HG03103 (cell line): ENCODE measurements around the gene DMXL2.
"Not testable (repeated sequence)": the region's sequence is repeated elsewhere in the genome, so short reads cannot be mapped to it uniquely, and the experiment has no call there.

Source experiments
- ATAC-seq: cut with Tn5 transposase; IDR thresholded peaks from one replicate; pipeline ENCODE4 v1.9.1; 2021; ENCODE audit warnings: low read depth; ENCODE audit not compliant: unreplicated experiment

The DMXL2 gene

DNA sequence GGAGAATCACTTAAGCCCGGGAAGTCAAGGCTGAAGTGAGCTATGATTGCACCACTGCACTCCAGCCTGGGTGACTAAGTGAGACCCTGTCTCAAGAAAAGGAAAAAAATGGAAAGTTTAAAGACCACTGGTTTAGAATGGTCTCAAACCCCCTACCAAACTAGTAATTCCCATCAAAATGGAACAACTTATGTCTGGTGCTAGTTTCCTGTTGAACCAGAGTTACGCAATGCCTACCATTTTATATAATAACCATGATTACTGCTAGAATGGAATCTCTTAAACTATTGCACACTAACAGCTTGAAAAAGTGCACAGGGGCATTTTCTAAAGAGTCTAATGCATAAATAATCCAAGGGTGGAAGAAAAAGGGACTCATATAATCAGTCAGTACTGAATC lies 43.6 kb downstream of the DMXL2 start:
- ATAC-seq: no peak

DNA sequence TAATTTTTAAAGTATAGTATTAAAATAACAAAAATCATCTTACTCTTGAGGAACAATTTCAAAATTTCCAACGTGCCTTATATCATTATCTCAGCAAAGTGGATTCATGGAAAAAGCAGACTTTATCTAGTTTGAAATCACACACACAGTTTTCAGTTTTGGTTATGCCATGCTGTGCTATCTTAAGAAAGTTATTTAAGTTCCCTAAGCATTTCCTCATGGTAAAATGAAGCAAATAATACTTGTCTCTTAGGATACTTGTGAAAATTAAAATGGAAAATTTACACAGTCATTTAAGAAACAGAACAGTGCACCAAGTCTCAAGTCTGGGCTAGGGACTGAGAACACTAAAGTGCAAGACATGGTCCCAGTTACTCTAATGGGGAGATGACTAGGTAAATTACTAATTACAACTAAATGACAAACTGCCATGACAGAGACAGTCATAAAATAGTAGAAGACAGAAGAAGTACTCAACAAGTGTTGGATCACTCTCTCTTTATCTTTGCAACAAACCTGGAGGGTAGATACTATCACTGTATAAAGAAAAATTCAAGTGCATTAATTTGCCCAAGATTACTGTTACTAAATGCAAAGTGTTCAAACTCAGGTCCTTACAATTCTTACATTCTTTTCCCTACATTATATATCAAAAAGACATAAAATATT lies 44.8 kb downstream of the DMXL2 start:
- ATAC-seq: no peak

DNA sequence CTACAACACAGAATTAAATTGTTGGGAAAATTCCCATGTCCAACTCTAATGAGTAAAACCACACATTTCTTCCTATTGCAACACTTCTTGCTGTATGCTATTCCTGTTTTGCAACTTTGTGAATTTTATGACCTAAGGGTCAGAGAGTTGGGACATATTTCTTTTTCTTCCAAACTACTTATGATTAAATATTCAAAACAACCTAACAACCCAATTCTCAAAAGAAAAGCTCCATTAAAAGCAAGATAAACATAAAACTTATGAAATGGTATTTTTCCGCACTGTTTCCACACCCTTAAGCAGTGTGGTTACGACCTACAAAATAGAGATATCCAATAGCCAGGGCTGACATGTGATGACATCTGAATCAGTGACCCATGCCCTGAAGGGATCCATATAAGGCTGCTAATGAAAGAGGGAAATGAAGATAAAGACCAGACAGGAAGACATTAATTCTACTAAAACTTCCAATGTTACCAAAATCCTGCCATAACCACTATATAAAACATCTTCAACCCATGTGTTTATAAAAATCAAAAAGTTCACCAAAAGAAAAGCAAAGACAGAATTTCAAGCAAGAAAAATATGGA lies 45.6 kb downstream of the DMXL2 start:
- no peak for ATAC-seq

DNA sequence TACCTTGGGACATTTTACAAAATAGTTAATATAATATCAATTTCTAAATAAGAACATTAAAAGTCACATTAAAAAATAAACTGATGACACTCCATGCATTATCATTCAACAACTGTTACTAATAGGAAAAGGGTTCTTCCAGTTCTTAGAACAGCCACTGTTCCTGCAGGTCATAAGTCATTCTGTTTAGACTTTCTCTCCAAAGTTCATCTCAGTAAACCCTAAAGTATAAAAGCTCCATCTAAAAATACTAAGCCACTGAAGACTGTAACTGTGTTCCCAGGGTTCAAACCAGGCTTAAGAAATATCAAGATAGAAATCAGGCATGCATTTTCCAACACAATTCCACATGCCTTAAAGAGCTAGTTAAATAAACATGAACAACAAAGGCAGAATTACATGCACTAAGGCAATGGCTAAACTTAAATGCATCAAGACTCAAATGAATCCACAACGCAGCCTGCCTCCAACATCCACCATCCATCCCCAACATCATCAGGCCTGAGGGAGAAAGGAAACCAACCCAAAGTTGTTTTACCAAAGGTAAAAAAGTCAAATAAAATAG lies 46.2 kb downstream of the DMXL2 start:
- ATAC-seq: no peak

DNA sequence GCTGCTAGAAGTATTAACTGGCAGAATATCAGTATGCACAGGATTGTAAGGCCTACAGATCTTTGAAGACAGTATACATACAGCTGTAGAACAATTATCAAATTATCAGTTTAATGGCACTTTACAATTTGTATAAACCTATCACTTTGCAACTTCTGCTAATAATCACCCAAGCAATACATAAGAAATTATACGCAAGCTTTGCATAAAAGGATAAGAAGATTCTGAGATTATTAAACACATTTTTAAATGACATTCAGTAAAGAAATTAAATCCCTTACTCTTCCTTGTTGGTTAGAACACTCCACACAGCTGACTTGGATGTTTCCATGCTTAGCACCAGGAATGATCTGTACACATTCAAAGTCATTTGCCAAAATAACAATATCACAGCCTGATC lies 46.8 kb downstream of the DMXL2 start:
- no peak for ATAC-seq

DNA sequence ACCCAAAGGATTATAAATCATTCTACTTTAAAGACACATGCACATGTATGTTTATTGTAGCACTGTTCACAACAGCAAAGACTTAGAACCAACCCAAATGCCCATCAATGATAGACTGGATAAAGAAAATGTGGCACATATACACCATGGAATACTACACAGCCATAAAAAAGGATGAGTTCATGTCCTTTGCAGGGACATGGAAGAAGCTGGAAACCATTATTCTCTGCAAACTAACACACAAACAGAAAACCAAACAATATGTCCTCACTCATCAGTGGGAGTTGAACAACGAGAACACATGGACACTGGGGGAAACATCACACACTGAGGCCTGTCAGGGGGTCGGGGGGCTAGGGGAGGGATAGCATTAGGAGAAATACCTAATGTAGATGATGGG lies 49.2 kb downstream of the DMXL2 start:
- ATAC-seq: not testable (repeated sequence)

DNA sequence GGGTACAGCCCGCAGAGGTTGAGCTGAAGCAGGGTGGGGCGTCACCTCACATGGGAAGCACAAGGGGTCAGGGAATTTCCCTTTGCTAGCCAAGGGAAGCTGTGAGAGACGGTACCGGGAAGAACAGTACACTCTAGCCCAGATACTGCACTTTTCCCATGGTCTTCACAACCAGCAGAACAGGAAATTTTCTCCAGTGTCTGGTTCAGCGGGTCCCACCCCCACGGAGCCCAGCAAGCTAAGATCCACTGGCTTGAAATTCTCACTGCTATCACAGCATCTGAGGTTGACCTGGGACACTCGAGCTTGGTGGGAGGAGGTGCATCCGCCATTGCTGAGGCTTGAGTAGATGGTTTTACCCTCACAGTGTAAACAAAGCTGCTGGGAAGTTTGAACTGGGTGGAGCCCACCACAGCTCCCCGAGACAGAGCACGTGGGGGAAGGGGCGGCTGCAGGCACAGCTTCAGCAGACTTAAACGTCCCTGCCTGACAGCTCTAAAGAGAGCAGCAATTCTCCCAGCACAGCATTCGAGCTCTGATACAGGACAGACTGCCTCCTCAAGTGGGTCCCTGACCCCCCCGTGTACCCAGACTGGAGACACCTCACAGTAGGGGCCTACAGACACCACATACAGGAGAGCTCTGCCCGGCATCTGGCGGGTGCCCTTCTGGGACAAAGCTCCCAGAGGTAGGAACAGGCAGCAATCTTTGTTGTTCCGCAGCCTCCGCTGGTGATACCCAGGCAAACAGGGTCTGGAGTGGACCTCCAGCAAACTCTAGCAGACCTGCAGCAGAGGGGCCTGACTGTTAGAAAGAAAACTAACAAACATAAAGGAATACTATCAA lies 53.4 kb downstream of the DMXL2 start:
- not testable (repeated sequence) for ATAC-seq

DNA sequence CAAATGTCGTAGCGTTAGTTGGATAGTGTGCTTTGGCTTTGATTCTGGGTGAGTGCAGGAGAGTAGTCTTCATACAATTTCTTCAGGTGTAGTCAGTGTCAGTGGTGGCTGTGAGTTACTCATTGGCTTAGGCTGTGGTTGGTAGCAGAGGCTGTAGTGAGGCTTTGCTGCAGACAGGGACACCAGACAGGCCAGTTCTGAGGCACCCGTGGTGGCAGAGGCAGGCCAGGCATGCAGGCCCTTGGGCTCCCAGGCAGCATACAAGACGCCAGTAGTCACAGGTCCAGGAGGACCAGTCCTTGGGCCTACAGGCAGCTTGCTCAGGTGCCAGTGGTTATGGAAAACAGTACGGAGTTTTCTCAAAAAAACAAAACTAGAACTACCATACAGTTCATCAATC lies 61.3 kb downstream of the DMXL2 start:
- no peak for ATAC-seq

DNA sequence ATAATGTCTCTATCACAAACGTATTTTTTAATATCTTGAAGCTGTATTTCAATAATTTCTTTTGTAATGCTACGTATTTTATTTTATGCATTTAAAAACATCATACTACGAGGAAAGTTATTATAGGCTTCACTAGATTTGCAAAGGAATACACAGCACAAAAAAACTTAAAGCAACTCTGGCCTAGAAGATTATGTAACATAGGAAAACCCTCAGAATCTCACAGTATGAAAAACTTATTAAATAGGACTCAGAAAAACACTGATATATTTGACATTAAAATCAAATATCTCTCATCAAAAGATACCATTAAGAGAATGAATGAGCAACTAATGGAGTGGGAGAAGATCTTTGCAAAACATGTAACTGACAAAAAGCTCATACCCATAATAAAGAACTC lies 63.7 kb downstream of the DMXL2 start:
- ATAC-seq: no peak

DNA sequence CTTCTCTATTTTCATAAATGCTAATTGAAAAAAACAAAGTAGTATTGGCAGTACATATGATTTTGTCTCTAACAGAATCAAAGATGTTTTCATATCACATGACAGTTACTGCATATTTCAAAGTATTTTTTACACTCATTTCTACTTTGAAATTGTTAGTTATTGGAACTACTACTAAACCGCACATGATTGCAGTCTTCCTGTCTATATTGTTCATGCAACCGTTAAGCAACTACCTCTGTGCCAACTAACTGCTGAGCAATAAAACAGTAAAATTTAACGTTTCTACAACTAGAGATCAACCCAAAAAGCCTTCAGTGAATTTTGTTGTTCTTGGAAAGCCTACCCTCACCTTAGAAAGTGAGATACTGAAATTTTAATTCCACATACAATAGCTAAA lies 64.2 kb downstream of the DMXL2 start:
- no peak for ATAC-seq

DNA sequence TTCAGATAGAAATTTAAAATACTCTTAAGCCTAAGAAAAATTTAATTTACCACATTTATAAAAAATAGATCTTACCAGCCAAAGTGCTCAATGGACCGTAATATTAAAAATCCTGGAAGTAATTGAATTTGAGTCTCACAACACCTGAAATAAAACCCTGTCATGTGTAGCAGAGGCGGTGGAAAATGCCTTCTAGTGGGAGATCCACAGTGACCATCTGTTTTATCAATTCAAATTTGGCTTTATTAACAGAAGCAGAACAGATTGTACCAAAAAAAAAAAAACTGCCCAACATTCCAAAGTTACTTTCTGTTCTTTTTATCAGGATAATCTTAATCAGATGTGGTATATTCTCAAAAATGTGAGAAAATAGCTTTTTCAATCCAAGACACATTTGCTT lies 71.7 kb downstream of the DMXL2 start:
- no peak for ATAC-seq

DNA sequence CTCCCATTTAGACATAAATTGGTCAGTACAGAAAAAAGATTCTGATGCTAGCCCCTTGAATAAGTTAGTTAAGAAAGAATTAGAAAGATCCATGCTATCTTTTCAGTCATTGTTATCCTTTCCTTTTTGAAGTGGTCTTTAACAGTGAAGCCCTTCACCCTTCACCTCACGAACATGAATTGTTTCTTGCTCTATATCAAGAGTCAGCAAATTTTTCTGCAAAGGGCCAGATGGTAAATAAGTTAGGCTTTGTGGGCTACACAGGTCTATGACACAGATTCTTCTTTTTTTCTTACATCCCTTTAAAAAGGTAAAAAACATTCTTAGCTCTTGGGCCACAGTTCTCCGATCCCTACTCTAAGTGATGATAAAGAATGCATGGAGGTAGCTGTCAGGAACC lies 74.9 kb downstream of the DMXL2 start:
- no peak for ATAC-seq

DNA sequence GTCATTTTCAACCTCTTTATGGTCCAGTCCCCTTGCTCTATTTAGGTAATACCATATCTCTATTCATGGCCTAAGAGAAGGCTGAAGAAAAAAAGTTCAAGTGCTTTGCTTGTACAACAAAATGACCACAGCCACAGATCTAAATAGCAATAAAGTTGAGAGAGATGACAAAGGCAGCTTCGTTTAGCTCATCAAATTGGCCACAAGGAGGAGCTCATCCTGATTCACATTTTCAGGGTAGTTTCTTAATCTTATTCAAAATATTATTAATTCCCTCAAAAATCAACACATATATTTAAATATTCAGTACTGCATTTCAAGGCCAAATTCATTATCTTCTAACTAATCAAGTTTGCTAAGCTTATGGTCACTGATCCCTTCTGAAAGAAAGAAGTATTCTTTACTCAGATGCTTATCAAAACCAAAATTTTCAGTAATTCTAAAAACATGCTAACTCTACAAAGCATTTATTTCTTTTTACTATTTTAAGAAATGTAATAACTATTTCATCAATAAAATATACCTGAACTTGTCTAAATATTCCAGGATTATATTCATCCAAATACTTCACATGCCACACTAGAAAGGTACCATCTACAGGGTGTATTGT lies 85.5 kb downstream of the DMXL2 start:
- no peak for ATAC-seq

DNA sequence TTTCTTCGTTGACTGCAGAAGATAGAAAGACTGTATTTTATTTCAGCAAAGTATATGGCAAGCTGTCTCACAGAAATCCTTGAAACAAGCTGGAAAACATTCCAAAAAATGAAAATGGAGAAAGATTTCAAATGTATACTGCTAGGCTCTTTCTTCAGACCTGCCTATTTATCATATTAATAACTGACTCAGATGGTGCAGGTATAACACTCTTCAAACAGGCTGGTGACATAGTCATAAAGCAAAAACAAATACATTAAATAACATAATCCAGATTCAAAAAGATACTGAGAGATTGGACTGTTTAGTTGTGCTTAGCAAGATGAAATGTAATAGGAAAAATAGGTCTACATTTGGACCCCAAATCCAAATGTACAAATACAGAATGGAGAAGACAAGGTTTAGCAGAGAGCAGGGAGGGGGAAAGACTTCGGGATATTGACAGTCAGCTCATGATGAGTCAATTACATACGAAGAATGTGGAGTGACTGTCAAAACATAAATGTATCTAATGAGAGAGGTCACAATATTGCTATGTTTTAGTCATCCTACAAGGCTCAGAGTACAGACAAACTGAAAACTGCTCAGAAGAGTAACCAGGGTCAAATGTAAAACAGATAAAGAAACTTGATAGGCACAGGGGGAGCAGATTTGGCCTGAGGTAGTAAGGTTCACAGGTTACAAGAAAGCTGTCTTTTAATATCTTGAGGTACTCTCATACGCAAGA lies 88.7 kb downstream of the DMXL2 start:
- ATAC-seq: no peak

DNA sequence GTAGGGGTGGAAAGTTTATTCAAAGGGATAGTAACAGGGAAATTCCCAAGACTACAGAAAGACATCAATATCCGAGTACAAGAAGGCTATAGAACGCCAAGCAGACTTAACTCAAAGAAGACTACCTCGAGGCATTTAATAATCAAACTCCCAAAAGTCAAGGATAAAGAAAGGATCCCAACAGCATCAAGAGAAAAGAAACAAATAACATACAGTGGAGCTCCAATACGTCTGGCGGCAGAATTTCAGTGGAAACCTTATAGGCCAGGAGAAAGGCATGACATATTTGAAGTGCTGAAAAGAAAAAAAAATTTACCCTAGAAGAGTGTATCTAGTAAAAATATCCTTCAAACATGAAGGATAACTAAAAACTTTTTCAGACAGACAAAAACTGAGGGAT lies 95.6 kb downstream of the DMXL2 start:
- no peak for ATAC-seq

DNA sequence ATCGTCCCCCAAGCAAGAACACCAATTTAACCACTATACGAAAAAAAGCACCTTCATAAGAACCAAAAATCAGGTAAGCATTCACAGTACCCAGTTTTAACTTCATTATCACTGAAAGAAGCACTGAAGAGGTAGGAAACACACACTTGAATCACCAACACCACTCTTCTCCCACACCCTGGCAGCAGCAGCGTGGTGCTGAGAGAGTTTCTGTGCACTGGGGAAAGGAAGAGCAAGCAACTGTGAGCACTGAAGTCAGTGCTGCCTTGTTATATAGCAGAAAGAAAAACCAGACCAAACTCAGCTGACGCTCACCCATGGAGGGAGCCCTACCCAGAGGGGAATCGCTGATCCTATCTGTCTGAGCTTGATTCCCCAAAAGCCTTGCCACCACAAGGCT lies 98.2 kb downstream of the DMXL2 start:
- ATAC-seq: no peak

DNA sequence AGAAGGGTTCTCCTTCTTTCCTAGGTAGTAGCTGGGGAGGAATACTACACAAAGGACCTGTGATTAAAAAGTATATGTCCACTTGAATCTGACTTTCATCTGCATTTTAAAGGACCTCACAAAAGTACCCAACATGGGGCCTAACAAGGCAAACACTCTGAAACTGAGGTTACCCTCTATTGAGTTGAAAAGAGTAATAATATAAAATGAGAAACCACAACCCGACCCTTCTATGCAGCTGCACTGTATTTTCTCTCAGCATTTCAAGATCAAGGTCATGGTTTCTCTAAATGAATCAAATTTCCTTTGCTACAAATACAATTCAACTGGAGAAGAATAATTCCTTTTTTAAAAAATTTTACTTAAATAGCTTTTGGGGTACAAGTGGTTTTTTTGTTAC lies 106.3 kb downstream of the DMXL2 start:
- no peak for ATAC-seq

DNA sequence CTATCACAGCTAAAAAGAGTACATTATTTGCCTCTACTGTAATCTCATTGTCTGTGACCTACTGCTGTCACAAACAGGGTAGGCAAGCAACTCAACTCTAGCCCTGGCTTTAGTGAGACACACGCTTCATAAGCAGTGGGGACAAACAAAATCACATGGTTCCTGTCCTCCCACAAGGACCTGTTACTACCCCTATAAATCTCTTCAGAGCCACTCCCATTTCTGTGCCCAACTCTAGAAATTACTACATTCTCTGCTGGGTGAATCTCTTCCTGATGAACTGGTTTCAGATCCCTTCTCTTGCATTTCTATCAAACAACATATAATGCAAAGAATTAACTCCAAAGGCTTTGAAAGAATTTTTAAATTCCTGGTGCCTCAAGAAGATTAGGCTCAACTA lies 117.3 kb downstream of the DMXL2 start:
- ATAC-seq: no peak

DNA sequence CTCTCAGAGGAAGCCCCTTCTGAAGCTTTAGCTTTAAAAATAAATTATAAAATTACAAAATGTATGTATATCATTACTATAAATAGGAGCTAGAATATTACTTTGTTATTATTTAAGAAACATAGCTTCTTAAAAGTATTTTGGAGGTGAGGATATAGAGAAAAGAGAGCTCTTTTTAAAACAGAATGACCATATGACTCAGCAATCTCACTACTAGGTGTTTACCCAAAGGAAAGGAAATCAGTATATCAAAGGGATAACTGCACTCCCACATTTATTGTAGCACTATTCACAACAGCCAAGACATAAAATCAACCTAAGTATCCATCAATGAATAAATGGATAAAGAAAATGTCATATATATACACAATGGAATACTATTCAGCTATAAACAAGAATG lies 119.6 kb downstream of the DMXL2 start:
- no peak for ATAC-seq

DNA sequence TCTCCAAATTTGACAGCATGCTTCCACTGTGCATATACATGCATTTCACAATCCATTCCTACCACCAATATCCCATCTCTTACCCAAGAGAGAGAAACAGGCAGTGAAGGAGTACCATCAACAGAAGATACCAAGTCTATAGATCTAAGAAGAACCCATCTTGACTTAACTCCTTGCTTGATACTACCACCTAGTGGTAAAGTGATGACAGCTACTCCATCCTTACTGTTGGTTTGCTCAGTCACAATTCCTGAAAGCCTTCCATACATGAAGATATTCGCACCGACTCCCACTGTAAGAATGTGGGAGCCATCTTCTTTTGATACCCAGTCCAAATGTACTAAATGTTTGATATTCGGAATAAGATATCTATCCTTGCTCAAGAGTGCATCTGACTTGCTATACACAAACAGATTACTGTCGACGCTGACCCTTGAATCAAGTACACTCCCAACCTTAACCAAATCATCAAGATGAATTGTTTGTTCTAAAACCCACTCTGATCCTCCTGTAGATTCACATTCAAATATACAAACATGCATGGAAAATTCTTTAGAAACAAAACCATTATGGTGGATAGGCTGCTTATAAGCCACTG lies 123.1 kb downstream of the DMXL2 start:
- ATAC-seq: no peak
